OCI-M1 (cell line): ENCODE measurements around the gene TCF4.

Experiments
- DNase-seq: peaks from one replicate; lab custom pipeline; 2025; lab: John Stamatoyannopoulos, UW

The TCF4 gene

DNA sequence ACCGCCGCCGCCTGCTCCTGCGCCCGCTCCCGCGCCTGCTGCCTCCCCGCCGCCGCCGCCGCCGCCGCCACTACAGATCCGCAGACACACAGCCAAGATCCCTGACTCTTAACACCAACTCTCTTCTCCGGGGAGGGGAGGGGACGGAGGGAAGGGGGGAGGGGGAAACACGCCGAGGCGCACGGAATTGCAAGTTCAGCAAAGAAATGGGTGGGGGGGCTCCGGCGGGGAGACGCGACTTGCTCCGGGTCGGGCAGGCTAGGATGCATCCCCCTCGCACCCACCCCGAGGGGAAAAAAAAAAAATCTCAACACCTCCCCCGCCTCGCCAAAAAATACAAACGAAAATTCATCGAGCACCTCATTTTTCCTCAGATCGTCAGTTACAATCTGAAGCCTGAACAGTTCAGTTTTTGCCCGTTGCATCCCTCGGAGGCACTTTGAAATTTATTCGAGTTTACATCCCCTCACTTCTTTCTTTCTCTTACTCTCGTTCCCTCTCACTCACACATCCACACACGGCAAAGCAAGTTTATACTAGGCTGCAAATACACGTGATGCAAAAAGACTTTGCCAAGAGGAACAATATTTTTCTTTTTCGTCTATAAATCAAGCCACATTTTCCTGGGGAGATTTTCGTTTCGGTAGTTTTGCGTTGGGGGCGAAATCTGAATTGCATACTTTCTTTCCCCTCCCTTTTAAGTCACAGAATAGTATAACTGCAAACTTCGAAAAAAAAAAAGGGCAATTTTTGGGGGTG is at the start of gene TCF4:
TSS of gene TCF4 (minus strand) at position 82 of the 759 bp plus-strand sequence. CDS start 1,076 bp downstream, outside the sequence.
- DNase-seq = peak; percentile 86

DNA sequence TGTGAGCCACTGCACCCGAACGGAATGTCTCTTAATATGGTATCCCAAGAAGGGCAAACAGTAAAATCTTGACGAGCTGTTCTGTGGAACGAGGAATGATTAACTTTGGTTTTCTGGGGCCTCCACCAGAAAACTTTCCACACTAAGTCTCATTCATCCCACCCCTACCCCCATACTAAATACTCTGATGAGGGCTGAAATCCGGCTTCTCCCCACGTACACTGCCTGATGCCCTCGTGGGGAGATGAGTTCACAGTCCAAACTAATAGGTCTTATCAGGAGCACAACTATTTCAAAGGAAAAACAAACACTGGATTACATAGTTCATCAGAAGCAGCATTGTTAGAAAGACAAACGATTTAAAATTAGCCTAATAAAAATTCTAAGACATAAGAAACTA is 49.2 kb upstream of the TCF4 start:
- no peak for DNase-seq

GRCh38 chr18:55635439-55635838 is 47.4 kb upstream of the TCF4 start:
- peak; percentile 44 for DNase-seq

DNA sequence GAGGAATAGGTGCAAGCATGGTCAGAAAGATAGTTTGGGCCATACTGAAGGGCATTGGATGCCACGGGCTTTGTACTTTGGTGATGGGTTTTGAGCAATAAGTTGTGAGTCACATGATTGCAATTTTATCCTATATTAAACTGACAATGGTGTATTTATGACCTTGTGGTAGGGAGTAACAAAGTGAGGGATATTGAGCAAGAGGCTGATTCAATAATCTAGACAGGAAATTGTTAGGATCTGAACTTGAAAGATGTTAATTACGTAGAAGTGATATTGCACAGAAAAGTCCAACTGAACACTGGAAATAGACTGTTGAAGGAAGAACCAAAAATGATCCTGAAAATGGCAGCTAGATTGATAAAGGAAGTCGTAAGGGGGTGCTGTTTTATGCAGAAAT is 46.6 kb upstream of the TCF4 start:
- DNase-seq = peak; percentile 90

GRCh38 chr18:55633032-55633431 is 45.0 kb upstream of the TCF4 start:
- DNase-seq = peak; percentile 38

GRCh38 chr18:55629133-55629532 is 41.1 kb upstream of the TCF4 start:
- DNase-seq = no peak

- DNase-seq = no peak
These were observed 39.0 kb upstream of the TCF4 start for GRCh38 chr18:55627007-55627406.

DNA sequence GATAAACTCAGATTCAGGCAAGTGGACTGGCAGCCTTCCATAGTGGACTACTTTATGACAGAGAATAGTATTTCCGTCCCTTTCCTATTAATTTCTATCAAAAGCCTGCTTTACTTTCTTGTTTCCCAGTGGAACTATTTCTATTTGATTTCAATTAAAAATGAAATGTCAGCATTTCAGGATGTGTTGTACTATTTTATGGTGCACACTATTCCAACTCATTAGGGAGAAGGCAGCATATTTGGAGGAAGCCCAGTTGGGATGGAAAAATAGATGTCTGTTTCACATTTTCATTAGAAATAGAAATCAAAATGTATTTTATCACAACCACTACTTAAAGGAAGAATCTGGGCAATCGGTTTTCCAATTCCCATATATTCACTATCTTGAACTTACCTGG is 37.9 kb upstream of the TCF4 start:
- DNase-seq = no peak

DNA sequence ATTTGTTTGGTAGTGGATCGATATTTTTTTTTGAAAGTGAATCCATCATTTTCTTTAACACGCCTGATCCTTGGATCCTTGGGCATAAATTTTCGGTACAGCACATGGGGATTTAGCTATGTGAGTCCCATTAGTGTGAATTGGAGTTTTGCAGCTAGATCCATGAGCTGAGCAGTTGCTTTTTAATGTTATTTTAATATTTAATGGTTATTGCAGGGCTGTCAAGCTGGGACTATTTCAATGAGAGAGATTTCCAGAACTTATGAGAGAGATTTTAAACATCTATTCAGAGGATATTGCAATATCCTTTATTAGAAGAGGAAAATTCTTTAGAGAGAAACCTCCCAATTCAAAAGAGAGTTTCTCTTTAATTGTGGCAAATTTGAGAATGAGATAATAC is 35.6 kb upstream of the TCF4 start:
- DNase-seq = no peak

GRCh38 chr18:55610506-55610905 is 22.5 kb upstream of the TCF4 start:
- DNase-seq = no peak

DNA sequence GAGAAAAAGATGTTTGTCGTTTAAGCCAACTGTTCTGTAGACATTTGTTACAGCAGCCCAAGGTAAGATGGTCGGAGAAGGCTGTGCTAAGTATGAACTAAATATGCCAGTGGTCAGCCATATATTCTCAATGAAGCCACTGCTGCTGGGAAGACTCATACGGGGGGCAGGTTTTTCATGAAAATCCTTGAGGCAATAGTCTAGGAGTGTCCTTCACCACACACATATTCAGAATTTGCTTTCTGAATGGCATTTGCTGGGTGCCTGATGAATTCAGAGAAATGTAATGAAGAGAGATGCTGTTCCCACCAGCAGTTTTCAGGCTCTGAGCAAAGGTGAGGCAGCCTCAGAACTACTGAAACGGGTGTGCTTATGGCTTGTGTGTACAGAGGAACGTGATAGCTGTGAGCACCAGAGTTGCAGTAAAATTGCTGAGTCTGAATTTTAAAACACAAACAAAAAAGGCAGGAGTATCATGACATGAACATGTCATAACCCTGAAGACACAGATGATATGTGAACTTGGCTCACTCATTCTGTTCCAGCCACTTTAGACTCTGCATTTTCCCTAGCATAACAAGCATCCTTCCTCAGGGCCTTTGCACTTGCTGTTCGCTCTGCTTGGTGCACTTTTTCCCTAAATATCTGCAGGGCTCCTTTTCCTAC is 21.3 kb upstream of the TCF4 start:
- no peak for DNase-seq

DNA sequence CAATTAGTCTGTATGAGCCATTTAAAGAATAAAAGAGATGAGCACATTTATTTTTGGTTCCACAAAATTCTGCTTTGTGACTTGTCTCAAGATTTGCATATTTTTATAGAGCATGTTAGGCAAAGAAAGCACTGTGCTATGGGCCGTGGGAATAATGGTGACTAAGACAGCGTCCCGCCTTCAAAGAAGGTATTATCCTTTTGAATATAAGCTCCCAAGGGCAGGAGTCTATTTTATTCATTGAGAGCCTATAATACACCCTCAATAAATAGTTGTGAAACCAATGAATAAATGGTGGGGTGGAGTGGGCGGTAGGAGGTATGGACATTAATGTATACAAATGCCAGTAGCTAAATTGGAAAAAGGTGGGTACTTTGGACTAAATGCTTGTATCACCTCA is 20.5 kb upstream of the TCF4 start:
- DNase-seq = no peak

DNA sequence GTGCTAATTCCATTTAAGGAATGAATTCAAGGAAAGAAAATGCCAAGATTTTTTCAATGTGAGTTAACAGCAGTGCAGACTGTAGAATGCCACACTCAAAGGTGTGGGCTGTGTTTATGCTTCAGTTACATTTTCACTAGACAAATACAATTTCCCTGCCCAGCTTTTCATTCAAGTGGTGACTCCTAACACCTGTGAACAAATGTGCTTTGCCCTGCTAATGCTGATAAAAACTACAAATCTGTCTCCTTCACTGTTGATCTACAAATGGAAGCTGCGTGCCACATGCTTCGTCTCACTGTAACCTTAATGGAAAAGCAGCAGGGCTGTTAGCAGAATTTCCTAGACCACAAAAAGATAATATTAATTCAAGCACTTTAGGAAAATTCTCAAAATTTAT is 19.8 kb upstream of the TCF4 start:
- no peak for DNase-seq

- DNase-seq = no peak
These were observed 17.8 kb upstream of the TCF4 start for GRCh38 chr18:55605733-55606338.

GRCh38 chr18:55603775-55604174 is 15.8 kb upstream of the TCF4 start:
- no peak for DNase-seq

DNA sequence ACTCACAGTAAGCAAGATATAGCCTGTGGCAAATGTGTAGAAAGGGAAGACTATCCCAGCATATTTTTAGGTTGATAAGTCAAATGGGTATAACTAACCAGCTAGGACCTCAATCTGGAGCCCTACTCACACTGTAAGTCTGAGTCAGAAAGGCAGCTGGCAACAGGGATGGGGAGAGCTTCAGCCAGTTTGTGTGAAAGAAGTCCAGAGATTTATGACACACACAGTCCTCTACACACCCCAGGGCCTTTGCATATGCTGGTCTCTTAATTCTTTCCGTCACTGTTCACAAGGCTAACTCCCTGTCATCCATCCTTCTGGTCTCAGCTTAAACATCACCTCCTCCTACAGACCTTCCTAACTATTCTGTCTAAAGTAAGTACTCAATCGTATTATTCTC is 5.9 kb upstream of the TCF4 start:
- peak; percentile 6 for DNase-seq

DNA sequence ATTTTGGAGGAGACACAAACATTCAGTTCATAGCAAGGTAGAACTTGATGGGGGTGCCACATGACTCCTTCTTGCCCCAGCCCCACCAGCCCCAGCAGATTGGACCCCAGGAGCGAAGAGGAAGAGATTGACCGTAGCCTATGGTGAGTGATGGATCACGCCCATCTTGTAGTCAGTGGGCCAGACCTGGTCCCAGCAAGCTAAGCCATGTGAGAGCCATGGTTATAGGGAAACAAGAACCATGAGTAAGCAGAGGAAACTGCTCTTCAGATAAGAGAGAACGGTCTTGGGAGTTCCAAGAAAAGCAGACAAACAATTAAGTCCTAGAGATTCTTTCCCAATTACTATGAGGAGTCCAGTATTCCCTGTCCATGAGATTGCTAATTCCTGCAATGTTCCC is 4.6 kb upstream of the TCF4 start:
- peak; percentile 87 for DNase-seq

DNA sequence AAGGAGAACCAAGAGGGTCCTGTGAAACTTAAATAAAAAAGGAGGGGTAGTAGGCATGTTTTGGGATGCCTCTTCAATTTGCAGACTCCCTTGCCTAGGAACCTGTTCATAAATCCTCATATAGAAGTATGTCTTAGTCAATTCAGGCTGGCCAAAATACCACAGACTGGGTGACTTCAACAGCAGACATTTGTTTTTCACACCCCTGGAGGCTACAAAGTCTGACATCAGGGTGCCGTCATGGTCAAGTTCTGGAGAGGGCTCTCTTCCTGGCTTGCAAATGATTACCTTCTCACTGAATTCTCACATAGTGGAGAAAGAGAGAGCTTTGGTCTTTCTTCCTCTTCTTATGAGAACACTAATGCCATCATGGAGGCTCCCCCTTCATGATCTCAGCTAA is 4.1 kb upstream of the TCF4 start:
- DNase-seq = peak; percentile 67

- DNase-seq = peak; percentile 97
These were observed 1.8 kb upstream of the TCF4 start for GRCh38 chr18:55589625-55590291.

GRCh38 chr18:55588870-55589595 is 1.0 kb upstream of the TCF4 start:
- peak; percentile 66 for DNase-seq

DNA sequence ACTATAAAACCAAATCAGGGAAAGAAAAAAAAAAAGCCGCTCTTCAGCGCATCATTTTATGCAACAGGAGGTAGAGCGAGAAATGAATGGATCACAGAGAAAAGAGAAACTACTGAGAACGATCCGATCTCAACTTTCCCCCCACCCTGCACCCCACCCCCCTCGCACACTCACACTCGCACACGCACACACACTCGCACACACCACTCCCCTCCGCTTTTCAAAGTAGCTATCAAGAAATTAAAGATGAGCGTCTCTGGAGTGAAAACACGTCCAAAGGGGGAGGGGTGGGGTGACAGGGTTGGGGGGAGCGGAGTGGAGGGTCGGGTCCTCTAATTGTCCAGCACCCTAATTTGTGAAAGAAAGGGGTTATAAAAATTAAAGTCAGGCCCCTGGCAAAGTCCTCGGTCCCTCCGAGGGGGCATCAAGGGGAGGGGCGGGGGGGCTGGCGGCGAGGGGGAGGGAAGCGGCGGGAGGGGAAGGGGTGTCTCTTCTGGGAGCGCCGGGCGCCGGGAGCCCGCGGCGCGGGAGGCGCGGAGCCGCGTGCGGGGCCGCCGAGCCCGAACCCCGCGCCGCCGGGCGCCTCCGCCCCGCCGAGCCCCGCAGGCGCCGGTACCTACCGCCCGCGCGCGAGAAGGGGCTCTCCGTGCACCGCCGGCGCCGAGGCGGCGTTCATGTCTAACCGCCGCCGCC is 428 bp downstream of the TCF4 start:
- DNase-seq = peak; percentile 77
